Effector memory CD4-positive, alpha-beta T cell (primary cell): ENCODE data around the gene ACOXL.
"Not testable (repeated sequence)": the region's sequence is repeated elsewhere in the genome, so short reads cannot be mapped to it uniquely, and the experiment has no call there.

Experiments
- DNase-seq, 3 donors: peaks; one replicate each; pipeline ENCODE4 v3.0.0-alpha.2; 2020
- H3K27ac ChIP-seq: 2 replicates; pipeline ENCODE4 v1.7.0; 2013; ENCODE audit warnings: mild to moderate bottlenecking, low read length, moderate library complexity; ENCODE audit not compliant: insufficient read depth, poor library complexity, severe bottlenecking
- H3K27me3 ChIP-seq: replicated peaks from 2 replicates; pipeline ENCODE4 v1.7.0; 2013; ENCODE audit warnings: mild to moderate bottlenecking, low read length; ENCODE audit not compliant: insufficient read depth, control insufficient read depth, poor library complexity, severe bottlenecking
- H3K36me3 ChIP-seq: 2 replicates; pipeline ENCODE4 v1.7.0; 2013; ENCODE audit warnings: mild to moderate bottlenecking, low read length, moderate library complexity; ENCODE audit not compliant: control insufficient read depth, insufficient read depth
- H3K4me1 ChIP-seq: 2 replicates; pipeline ENCODE4 v1.7.0; 2013; ENCODE audit warnings: low read length, mild to moderate bottlenecking; ENCODE audit not compliant: control insufficient read depth, insufficient read depth, poor library complexity, severe bottlenecking
- H3K4me3 ChIP-seq: 2 replicates; pipeline ENCODE4 v1.7.0; 2013; ENCODE audit warnings: low read length, low read depth, mild to moderate bottlenecking; ENCODE audit not compliant: insufficient read depth, poor library complexity, severe bottlenecking
- H3K9me3 ChIP-seq: 2 replicates; pipeline ENCODE4 v1.7.0; 2013; ENCODE audit warnings: mild to moderate bottlenecking, low read length, moderate library complexity; ENCODE audit not compliant: control insufficient read depth
- total RNA-seq, 3 donors: gene quantifications; one replicate each; lab custom pipeline; 2026; lab: John Stamatoyannopoulos, UW

ACOXL gene
- 0 to 0.19 (median 0) reads per million in 3 donors for total RNA-seq

DNA sequence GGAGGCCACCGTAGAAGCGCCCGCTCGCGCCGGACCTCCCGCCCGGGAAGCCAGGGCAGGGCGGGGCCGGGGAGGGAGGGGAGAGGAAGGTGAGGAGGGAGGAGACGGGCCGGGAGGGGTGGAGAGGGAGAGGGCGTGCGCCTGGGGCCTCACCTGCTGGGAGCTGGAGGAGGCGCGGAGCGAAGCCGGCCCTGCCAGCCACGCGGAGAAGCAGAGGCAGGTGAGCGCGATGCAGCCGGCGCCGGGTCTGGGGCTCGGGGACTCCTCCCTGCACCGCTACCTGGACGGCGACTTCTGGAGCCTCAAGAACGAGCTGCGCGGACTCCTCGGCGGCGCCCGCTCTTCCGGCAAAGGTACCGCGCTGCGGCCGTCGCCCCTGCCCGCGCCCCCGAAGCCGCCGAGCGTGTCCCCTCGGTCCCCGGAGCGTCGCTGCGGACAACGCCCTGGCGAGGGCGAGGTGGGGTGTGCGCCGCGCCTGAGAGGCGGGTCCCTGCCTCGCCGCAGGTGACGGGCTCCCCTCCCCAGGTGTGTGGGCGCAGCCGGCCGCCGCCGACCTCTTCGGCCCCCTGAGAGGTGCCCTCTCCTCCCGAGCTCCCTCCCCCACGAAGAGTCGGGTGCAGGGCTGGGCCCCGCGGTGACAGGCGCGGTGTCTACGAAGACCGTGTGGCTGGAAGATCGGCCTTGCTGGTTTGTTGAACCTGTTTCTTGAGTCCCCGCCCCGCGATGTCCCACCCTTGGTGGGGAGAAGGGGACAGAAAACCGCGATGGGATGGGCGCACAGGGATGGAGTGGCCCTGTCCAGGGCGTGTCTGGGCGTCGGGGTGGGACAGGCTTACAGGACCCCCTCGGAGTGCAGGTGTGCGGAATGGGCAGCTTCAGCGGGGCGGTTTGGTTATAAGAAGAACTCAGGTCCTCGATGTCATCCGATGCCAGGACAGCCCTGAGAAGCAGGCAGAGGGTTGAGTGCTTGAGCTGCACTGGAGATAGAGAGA is at the start of gene ACOXL:
Gene ACOXL (plus strand): TSS at position 152 of the 992 bp plus-strand sequence. CDS start 35,817 bp downstream, outside the sequence.
- Histone ChIP-seq H3K27me3 (peaks cover 17% of the 10 kb centered on the region), H3K36me3 (no peaks in the 10 kb centered on the region), H3K27ac (no peak within 1 kb of the TSS), H3K4me1 (peaks cover 5% of the 10 kb centered on the region), H3K4me3 (peak within 1 kb of the TSS; percentile 45), H3K9me3 (no peaks in the 10 kb centered on the region)
- no peak for DNase-seq

DNA sequence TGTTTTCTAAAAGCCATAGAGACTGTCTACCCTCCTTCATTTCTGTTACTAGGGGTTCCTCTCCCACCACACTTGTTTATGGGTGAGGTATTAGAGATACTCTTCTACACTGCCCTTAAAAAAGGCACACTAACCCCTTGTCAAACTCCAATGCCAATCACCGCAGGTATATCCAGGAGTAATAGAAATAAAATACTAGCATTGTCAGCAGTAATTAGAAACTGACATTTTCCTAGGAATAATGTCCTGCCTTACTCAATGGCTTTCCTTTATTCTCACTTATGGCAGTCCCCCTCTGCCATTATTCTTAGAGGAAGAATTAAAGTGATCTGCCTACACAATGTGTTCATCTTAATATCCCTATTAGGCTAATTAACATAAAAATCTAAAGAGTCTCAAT is 49.5 kb upstream of the ACOXL start:
- H3K4me1 ChIP-seq: no peaks in the 10 kb centered on the region
- no peak for DNase-seq
- H3K27me3 ChIP-seq: no peaks in the 10 kb centered on the region
- no peak overlapping the region for H3K4me3 ChIP-seq
- H3K36me3 ChIP-seq: no peaks in the 10 kb centered on the region
- H3K27ac ChIP-seq: no peak overlapping the region
- no peaks in the 10 kb centered on the region for H3K9me3 ChIP-seq

GRCh38 chr2:110687775-110688484 is 44.4 kb upstream of the ACOXL start:
- not testable (repeated sequence) for H3K27ac ChIP-seq, H3K4me1 ChIP-seq, H3K4me3 ChIP-seq, H3K27me3 ChIP-seq, DNase-seq, H3K36me3 ChIP-seq, H3K9me3 ChIP-seq

- no peaks in the 10 kb centered on the region for H3K9me3 ChIP-seq
- H3K36me3 ChIP-seq: no peaks in the 10 kb centered on the region
- H3K27me3 ChIP-seq: no peaks in the 10 kb centered on the region
- DNase-seq: no peak
- no peak overlapping the region for H3K27ac ChIP-seq
- H3K4me3 ChIP-seq: no peak overlapping the region
- no peaks in the 10 kb centered on the region for H3K4me1 ChIP-seq
These were observed 43.7 kb upstream of the ACOXL start for GRCh38 chr2:110688594-110689091.

- no peak for DNase-seq
- no peaks in the 10 kb centered on the region for H3K36me3 ChIP-seq
- no peak overlapping the region for H3K27ac ChIP-seq
- H3K4me3 ChIP-seq: no peak overlapping the region
- H3K9me3 ChIP-seq: no peaks in the 10 kb centered on the region
- no peaks in the 10 kb centered on the region for H3K4me1 ChIP-seq
- no peaks in the 10 kb centered on the region for H3K27me3 ChIP-seq
These were observed 42.0 kb upstream of the ACOXL start for GRCh38 chr2:110690083-110690965.

GRCh38 chr2:110691612-110692258 is 40.6 kb upstream of the ACOXL start:
- no peaks in the 10 kb centered on the region for H3K9me3 ChIP-seq
- no peaks in the 10 kb centered on the region for H3K27me3 ChIP-seq
- H3K4me1 ChIP-seq: no peaks in the 10 kb centered on the region
- no peak overlapping the region for H3K27ac ChIP-seq
- no peaks in the 10 kb centered on the region for H3K36me3 ChIP-seq
- DNase-seq: no peak
- H3K4me3 ChIP-seq: no peak overlapping the region

- DNase-seq, H3K4me1 ChIP-seq, H3K4me3 ChIP-seq, H3K27ac ChIP-seq, H3K36me3 ChIP-seq, H3K27me3 ChIP-seq, H3K9me3 ChIP-seq: not testable (repeated sequence)
These were observed 37.1 kb upstream of the ACOXL start for GRCh38 chr2:110695146-110695898.

DNA sequence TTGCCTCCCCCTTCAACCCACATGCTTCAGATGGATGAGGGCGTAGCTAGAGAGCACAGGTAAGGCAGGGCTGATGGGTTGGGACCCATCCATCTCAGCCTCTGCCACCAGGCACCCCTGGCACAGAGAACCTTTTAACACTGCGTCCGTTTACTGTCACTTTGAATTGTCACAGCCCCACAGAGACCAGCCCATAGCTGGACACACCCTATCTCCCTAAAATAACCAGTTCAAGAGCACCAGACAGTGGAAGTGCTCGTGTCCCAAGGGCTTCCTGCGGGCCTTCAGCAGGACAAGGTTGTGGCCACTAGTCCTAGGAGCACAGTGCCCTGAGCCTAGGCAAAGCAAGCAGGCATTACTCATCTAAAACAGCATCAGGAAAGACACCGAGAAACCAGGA is 34.1 kb upstream of the ACOXL start:
- DNase-seq, H3K27ac ChIP-seq, H3K4me3 ChIP-seq, H3K36me3 ChIP-seq, H3K4me1 ChIP-seq, H3K9me3 ChIP-seq, H3K27me3 ChIP-seq: not testable (repeated sequence)
